Loucy (cell line): ENCODE data around the gene CCDC122.

Source experiments
- H2AFZ ChIP-seq: fragments of 200-600 bp; sonication (generic); 2 replicates; pipeline ENCODE4 v1.6.0; 2016; ENCODE audit warnings: antibody characterized with exemption, mild to moderate bottlenecking, low read length, moderate library complexity
- H3F3A ChIP-seq: fragments of 200-600 bp; 2 replicates; pipeline ENCODE4 v1.6.0; 2016; ENCODE audit warnings: antibody characterized with exemption, low read depth, mild to moderate bottlenecking
- H3K27me3 ChIP-seq: fragments of 200-600 bp; sonication (generic); 2 replicates; pipeline ENCODE4 v1.6.1; 2014; ENCODE audit warnings: low read length, mild to moderate bottlenecking; ENCODE audit not compliant: insufficient read depth, poor library complexity, severe bottlenecking
- H3K36me3 ChIP-seq: fragments of 200-600 bp; sonication (generic); 2 replicates; pipeline ENCODE4 v1.6.1; 2016; ENCODE audit warnings: low read length; ENCODE audit not compliant: insufficient read depth
- H3K4me1 ChIP-seq: fragments of 200-600 bp; sonication (generic); 2 replicates; pipeline ENCODE4 v1.5.1; 2014; ENCODE audit warnings: low read length, mild to moderate bottlenecking; ENCODE audit not compliant: insufficient read depth, poor library complexity, severe bottlenecking
- H3K4me2 ChIP-seq: fragments of 200-600 bp; sonication (generic); 2 replicates; pipeline ENCODE4 v1.6.0; 2014; ENCODE audit warnings: antibody characterized with exemption, low read length, low read depth, mild to moderate bottlenecking; ENCODE audit not compliant: poor library complexity, severe bottlenecking
- H3K4me3 ChIP-seq: fragments of 200-600 bp; sonication (generic); 2 replicates; pipeline ENCODE4 v1.5.1; 2014; ENCODE audit warnings: low read length, mild to moderate bottlenecking, mixed read lengths; ENCODE audit not compliant: poor library complexity, severe bottlenecking
- H3K79me2 ChIP-seq: fragments of 200-600 bp; sonication (generic); 2 replicates; pipeline ENCODE4 v1.6.1; 2014; ENCODE audit warnings: low read length; ENCODE audit not compliant: insufficient read depth
- H3K9ac ChIP-seq: fragments of 200-600 bp; sonication (generic); 2 replicates; pipeline ENCODE4 v1.6.0; 2014; ENCODE audit warnings: mild to moderate bottlenecking, low read depth, low read length, moderate library complexity; ENCODE audit not compliant: poor library complexity, severe bottlenecking
- H3K9me2 ChIP-seq: fragments of 200-600 bp; sonication (generic); replicated peaks from 2 replicates; pipeline ENCODE4 v1.6.1; 2016; ENCODE audit warnings: low read depth, low read length, mixed read lengths
- H3K9me3 ChIP-seq: fragments of 200-600 bp; sonication (generic); 2 replicates; pipeline ENCODE4 v1.6.1; 2014; ENCODE audit warnings: mild to moderate bottlenecking, antibody characterized with exemption, low read length, low read depth; ENCODE audit not compliant: insufficient read depth
- H4K20me1 ChIP-seq: fragments of 200-600 bp; sonication (generic); 2 replicates; pipeline ENCODE4 v1.6.0; 2014; ENCODE audit warnings: antibody characterized with exemption, low read length, mild to moderate bottlenecking; ENCODE audit not compliant: insufficient read depth, poor library complexity, severe bottlenecking
- CTCF ChIP-seq: fragments of 200-600 bp; sonication (generic); conservative IDR thresholded peaks from 2 replicates; pipeline ENCODE4 v1.5.1; 2014; ENCODE audit warnings: mild to moderate bottlenecking, antibody characterized with exemption, low read length
- EZH2phosphoT487 ChIP-seq: fragments of 200-600 bp; IDR thresholded peaks from 2 replicates; pipeline ENCODE4 v1.6.1; 2018; ENCODE audit warnings: antibody characterized with exemption, mild to moderate bottlenecking, moderate library complexity, borderline replicate concordance

The CCDC122 gene

DNA sequence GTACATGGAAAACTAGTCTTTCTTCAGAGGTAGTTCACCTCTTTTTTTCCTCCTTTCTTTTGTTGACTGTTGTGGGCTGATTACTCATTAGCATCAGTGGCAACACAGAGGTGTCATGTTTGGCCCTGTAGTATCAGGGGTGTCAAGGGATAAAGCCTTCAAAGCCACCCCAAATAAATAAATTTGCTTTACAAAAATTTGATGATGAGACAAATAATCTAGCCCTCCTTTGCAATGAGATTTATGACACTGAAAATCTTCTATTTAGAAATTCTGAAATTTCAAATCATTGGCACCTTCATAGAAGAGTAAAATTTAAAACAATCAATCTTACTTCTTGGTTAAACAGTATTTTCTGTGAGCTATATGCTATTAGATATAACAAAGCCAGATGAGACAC is 2.0 kb upstream of the CCDC122 start:
- H3K36me3 ChIP-seq = no peaks in the 10 kb centered on the region
- H3K9me3 ChIP-seq = no peaks in the 10 kb centered on the region
- no peaks in the 10 kb centered on the region for H4K20me1 ChIP-seq
- H3K9me2 ChIP-seq = no peaks in the 10 kb centered on the region
- peaks cover 18% of the 10 kb centered on the region for H3K4me1 ChIP-seq
- TF ChIP-seq EZH2phosphoT487 (no peak), CTCF (no peak)
- H3K27me3 ChIP-seq = no peaks in the 10 kb centered on the region
- H2AFZ ChIP-seq = no peak overlapping the region
- H3K9ac ChIP-seq = no peak overlapping the region
- no peaks in the 10 kb centered on the region for H3K79me2 ChIP-seq
- H3K4me2 ChIP-seq = no peak overlapping the region
- no peaks in the 10 kb centered on the region; the same call in none of the 2 replicates for H3F3A ChIP-seq
- no peak overlapping the region for H3K4me3 ChIP-seq

GRCh38 chr13:43880926-43881325 is 1.4 kb upstream of the CCDC122 start:
- Histone ChIP-seq H3F3A (no peaks in the 10 kb centered on the region; the same call in none of the 2 replicates), H3K79me2 (no peaks in the 10 kb centered on the region), H3K4me1 (peaks cover 18% of the 10 kb centered on the region), H3K9me3 (no peaks in the 10 kb centered on the region), H3K27me3 (no peaks in the 10 kb centered on the region), H3K9ac (no peak overlapping the region), H4K20me1 (no peaks in the 10 kb centered on the region), H3K4me3 (no peak overlapping the region), H3K36me3 (no peaks in the 10 kb centered on the region), H2AFZ (no peak overlapping the region), H3K4me2 (no peak overlapping the region), H3K9me2 (no peaks in the 10 kb centered on the region)
- TF ChIP-seq CTCF (no peak), EZH2phosphoT487 (no peak)

- Histone ChIP-seq H3K9ac (no peak overlapping the region), H3K79me2 (no peaks in the 10 kb centered on the region)
These were observed 795 bp upstream of the CCDC122 start for GRCh38 chr13:43880214-43880855.

More at GRCh38 chr13:43880214-43880855, 795 bp upstream of the CCDC122 start:
- TF ChIP-seq EZH2phosphoT487 (no peak), CTCF (no peak)
- no peaks in the 10 kb centered on the region for H4K20me1 ChIP-seq
- peak overlapping the region; percentile 89 for H3K4me3 ChIP-seq
- H3K9me2 ChIP-seq = no peaks in the 10 kb centered on the region
- peak overlapping the region; percentile 72 for H3K4me2 ChIP-seq
- H3K9me3 ChIP-seq = no peaks in the 10 kb centered on the region
- peaks cover 18% of the 10 kb centered on the region for H3K4me1 ChIP-seq
- no peaks in the 10 kb centered on the region; the same call in none of the 2 replicates for H3F3A ChIP-seq
- H2AFZ ChIP-seq = peak overlapping the region; percentile 92
- no peaks in the 10 kb centered on the region for H3K27me3 ChIP-seq
- H3K36me3 ChIP-seq = no peaks in the 10 kb centered on the region
